Glutamatergic neuron (in vitro differentiated cells): ENCODE measurements around the gene HSPBP1. TPM values are rescaled to one million over a fixed set of nuclear protein-coding genes. Genes with fewer than 3 reads are reported as not detected.
A peak's percentile ranks its signal among the peaks of the same experiment; 100 is the strongest.
"Not testable (repeated sequence)": the region's sequence is repeated elsewhere in the genome, so short reads cannot be mapped to it uniquely, and the experiment has no call there.

Experiments
- DNase-seq: peaks from one replicate; pipeline ENCODE4 v3.0.0; 2022
- H3K27ac Mint-ChIP-seq: one replicate; pipeline ENCODE4 v1.8.0; 2020; ENCODE audit warnings: mild to moderate bottlenecking, mixed read lengths, inconsistent platforms; ENCODE audit not compliant: unreplicated experiment
- H3K27me3 Mint-ChIP-seq: one replicate; pipeline ENCODE4 v1.8.0; 2020; ENCODE audit warnings: mild to moderate bottlenecking, moderate library complexity, mixed read lengths, inconsistent platforms; ENCODE audit not compliant: unreplicated experiment
- H3K36me3 Mint-ChIP-seq: one replicate; pipeline ENCODE4 v1.8.0; 2020; ENCODE audit warnings: mild to moderate bottlenecking, mixed read lengths, inconsistent platforms; ENCODE audit not compliant: unreplicated experiment
- H3K4me1 Mint-ChIP-seq: one replicate; pipeline ENCODE4 v1.8.0; 2020; ENCODE audit warnings: mild to moderate bottlenecking, low read depth, mixed read lengths, inconsistent platforms; ENCODE audit not compliant: unreplicated experiment
- H3K4me3 Mint-ChIP-seq: one replicate; pipeline ENCODE4 v1.8.0; 2020; ENCODE audit warnings: mild to moderate bottlenecking, mixed read lengths, inconsistent platforms; ENCODE audit not compliant: unreplicated experiment
- H3K9me3 Mint-ChIP-seq: one replicate; pipeline ENCODE4 v1.8.0; 2020; ENCODE audit warnings: mild to moderate bottlenecking, moderate library complexity, mixed read lengths, inconsistent platforms; ENCODE audit not compliant: unreplicated experiment
- total RNA-seq: library from RNA; stranded (reverse); fragmentation: NEBNext Ultra II Directional; extraction: Animal tissue kit (Norgen Biotek cat#: 25700); gene quantifications from one replicate; pipeline ENCODE4 v1.2.1, GENCODE V29; 2021; ENCODE audit not compliant: unreplicated experiment
- TF ChIP-seq, protein P1 (sequence below): fragments of 200-600 bp; sonication (generic); IDR thresholded peaks from one replicate; pipeline ENCODE4 v1.5.0; 2021; ENCODE audit not compliant: partially characterized antibody, unreplicated experiment

HSPBP1 gene
- total RNA-seq, 1 donor from 2014 or later: 41.5 TPM

DNA sequence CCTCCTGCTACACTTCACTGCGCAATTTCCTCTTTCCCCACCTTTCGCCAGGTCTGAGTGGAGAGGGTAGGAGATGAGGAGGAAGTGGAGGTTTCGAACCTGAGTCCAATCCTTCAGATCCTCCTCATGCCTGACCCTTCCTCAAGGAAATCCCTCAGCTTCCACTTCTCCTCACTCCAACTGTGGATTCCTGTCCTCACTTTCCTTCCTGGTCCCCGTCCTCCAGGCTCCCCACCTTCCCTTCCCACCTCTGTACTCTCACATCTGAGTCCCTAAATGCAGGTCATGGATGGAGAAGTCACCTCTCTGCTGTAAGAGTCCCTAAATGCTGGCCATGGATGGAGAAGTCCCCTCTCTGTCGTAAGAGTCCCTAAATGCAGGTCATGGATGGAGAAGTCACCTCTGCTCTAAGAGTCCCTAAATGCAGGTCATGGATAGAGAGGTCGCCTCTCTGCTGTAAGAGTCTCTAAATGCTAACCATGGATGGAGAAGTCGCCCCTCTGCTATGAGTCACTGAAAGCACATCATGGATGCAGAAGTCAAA is 54.4 kb downstream of the HSPBP1 start:
- Mint-ChIP-seq H3K27me3 (peaks cover 8% of the 10 kb centered on the region), H3K4me1 (peaks cover 3% of the 10 kb centered on the region), H3K36me3 (peaks cover 12% of the 10 kb centered on the region), H3K27ac (peak overlapping the region; percentile 1), H3K9me3 (peaks cover 8% of the 10 kb centered on the region), H3K4me3 (peak overlapping the region; percentile 8)
- no peak for DNase-seq
- TF ChIP-seq, protein P1, sequence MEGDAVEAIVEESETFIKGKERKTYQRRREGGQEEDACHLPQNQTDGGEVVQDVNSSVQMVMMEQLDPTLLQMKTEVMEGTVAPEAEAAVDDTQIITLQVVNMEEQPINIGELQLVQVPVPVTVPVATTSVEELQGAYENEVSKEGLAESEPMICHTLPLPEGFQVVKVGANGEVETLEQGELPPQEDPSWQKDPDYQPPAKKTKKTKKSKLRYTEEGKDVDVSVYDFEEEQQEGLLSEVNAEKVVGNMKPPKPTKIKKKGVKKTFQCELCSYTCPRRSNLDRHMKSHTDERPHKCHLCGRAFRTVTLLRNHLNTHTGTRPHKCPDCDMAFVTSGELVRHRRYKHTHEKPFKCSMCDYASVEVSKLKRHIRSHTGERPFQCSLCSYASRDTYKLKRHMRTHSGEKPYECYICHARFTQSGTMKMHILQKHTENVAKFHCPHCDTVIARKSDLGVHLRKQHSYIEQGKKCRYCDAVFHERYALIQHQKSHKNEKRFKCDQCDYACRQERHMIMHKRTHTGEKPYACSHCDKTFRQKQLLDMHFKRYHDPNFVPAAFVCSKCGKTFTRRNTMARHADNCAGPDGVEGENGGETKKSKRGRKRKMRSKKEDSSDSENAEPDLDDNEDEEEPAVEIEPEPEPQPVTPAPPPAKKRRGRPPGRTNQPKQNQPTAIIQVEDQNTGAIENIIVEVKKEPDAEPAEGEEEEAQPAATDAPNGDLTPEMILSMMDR: no peak

DNA sequence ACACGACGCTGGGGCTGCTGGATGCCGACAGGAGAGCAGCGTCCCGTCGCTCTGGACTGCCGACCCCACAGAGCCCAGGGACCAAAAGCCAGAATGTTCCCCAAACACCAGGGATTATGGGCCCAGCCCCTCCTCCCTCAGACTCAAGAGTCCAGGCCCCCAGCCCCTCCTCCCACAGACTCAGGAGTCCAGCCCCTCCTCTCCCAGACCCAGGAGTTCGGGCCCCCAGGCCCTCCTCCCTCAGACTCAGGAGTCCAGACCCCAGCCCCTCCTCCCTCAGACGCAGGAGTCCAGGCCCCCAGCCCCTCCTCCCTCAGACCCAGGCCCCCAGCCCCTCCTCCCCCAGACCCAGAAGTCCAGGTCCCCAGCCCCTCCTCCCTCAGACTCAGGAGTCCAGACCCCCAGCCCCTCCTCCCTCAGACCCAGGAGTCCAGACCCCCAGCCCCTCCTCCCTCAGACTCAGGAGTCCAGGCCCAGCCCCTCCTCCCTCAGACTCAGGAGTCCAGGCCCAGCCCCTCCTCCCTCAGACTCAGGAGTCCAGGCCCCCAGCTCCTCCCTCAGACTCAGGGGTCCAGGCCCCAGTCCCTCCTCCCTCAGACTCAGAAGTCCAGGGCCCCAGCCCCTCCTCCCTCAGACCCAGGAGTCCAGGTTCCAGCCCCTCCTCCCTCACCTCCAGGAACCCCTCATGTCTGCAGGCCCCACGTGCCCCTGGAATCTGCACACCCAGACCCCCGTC is 55.1 kb downstream of the HSPBP1 start:
- not testable (repeated sequence) for H3K27ac Mint-ChIP-seq, H3K9me3 Mint-ChIP-seq, H3K4me3 Mint-ChIP-seq, DNase-seq, H3K4me1 Mint-ChIP-seq, H3K27me3 Mint-ChIP-seq
- H3K36me3 Mint-ChIP-seq: peaks cover 16% of the 10 kb centered on the region

DNA sequence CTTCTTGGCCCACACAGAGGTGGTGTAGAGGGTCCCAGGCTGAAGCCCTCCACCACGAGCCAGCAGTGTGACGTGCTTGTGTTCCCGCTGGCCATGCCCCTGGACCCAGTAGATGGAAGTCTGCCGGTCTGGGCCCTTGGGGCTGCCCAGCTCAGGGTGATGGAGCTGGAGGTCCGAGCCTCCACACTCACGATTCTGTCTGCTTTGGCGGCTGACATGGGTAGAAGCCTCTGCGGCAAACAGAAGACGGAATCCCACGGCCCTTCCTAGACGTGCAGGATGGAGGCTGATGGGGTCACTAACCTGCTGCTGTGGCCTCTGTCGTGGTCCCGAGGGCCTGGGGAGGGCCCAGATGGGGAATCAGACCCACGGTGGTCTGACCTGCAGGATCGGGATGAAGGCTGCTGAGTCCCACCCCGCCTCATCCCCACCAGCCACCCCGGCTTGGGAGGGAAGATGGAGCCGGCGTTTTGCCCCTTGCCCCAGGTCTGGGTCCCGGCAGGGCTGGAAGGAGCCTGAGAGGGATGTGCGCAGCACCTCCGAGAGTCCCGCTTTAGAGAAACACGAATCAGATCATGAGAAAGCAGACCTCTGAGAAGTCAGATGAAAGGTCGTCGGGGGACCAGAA is 55.8 kb downstream of the HSPBP1 start:
- H3K27ac Mint-ChIP-seq: no peak overlapping the region
- peaks cover 3% of the 10 kb centered on the region for H3K4me1 Mint-ChIP-seq
- peaks cover 8% of the 10 kb centered on the region for H3K27me3 Mint-ChIP-seq
- H3K4me3 Mint-ChIP-seq: no peak overlapping the region
- H3K36me3 Mint-ChIP-seq: peaks cover 16% of the 10 kb centered on the region
- TF ChIP-seq, protein P1: no peak
- peaks cover 8% of the 10 kb centered on the region for H3K9me3 Mint-ChIP-seq
- DNase-seq: no peak

DNA sequence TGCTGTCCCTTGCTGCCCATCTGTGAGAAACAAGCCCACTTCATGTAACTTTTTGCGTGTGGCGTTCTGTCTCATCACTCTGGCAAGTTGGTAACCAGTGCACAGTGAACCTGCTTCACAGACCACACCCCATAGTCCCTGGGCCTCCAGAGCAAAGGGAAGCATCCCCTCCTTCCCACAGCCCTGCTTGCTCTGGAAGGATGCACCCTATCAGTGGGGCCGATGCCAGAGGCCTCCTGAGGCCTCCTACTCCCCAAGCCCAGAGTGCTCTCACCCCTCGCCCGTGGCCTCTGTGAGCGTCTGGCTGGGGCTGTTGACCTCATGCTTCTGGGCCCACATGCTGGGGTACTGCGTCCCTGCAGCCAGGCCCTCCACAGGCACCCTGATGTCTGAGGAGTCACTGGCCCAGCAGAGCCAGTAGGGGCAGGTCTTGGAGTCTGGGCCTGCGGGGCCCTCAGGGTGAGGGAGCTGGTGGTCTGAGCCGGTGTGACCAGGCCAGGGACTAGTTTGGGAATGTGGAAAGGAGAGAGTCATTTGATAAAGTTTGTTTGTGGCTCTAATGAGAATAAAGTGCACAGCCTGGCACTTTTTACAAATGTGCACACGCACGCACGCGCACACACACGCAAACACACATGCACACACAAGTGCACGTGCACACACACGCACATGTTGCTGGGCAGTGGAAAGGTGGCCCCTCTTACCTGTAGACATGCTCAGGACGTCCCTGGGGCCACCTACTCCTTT is 56.4 kb downstream of the HSPBP1 start:
- H3K4me1 Mint-ChIP-seq: peaks cover 3% of the 10 kb centered on the region
- no peak for DNase-seq
- no peak overlapping the region for H3K4me3 Mint-ChIP-seq
- peaks cover 8% of the 10 kb centered on the region for H3K9me3 Mint-ChIP-seq
- no peak overlapping the region for H3K27ac Mint-ChIP-seq
- H3K27me3 Mint-ChIP-seq: peaks cover 8% of the 10 kb centered on the region
- TF ChIP-seq, protein P1: no peak
- H3K36me3 Mint-ChIP-seq: peaks cover 16% of the 10 kb centered on the region

DNA sequence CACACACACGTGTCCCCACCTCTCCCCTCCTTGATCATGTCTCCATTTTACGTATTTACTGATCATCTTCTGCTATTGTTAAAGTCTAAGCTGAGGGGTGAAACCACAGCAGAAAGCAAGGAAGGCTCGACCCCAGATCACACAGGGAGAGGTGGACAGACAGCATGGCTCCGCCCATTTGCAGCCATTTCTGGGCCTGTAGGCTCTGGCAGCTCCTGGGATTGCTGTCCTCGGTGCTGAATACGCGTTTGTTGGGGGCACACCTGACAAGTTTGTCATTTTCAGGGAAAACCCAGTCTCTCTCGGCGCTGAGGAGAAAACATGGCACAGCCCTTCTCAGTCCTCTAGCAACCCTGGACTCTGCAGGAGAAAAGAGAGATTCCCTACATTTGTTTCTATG is 59.4 kb downstream of the HSPBP1 start:
- Mint-ChIP-seq H3K4me1 (peaks cover 1% of the 10 kb centered on the region), H3K27ac (no peak overlapping the region), H3K27me3 (peaks cover 9% of the 10 kb centered on the region), H3K4me3 (no peak overlapping the region), H3K36me3 (peaks cover 24% of the 10 kb centered on the region), H3K9me3 (peaks cover 12% of the 10 kb centered on the region)
- DNase-seq: no peak
- TF ChIP-seq, protein P1: no peak
